CD4-positive, alpha-beta T cell treated with Interleukin-12 subunit alpha and Interleukin-12 subunit beta, for 1 hour (primary cell): ENCODE measurements around the gene CHCHD10.
A peak's percentile ranks its signal among the peaks of the same experiment; 100 is the strongest.

ENCODE experiments used
- DNase-seq: peaks from one replicate; pipeline ENCODE4 v3.0.0-alpha.2; 2020

Gene CHCHD10

DNA sequence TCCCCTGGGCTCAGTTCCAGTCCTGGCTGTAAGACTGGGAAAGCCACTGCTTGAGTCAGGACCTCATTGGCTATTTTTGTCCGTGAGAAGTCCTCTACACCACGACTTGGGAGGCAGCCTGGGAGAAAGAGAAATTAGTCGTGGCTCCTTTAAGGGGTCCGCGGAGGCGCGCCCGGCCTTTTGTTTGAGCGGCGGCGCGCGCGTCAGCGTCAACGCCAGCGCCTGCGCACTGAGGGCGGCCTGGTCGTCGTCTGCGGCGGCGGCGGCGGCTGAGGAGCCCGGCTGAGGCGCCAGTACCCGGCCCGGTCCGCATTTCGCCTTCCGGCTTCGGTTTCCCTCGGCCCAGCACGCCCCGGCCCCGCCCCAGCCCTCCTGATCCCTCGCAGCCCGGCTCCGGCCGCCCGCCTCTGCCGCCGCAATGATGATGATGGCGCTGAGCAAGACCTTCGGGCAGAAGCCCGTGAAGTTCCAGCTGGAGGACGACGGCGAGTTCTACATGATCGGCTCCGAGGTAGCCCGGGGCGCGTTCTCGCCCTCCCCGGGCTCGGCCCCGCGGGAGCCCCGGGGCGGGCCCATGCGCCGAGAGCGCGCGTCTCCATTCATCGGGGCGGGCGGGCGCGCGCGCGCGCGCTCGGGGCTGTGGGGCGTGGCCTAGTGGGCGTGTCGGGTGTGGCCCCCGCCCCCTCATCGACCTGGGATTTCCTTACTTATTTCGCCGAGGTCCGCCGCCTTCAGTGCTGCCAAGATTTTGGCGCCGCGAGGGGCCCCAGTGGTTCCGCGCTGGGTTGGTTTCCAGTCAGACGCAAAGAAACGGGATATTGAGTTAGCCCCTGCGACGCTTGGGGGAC is 19.2 kb upstream of the CHCHD10 start, which contains the start of gene SMARCB1:
Gene SMARCB1, plus strand, starts transcription at position 215 of the 848 bp plus-strand sequence. Its CDS starts 204 bp downstream, at position 419.
- DNase-seq, result peak; percentile 93

DNA sequence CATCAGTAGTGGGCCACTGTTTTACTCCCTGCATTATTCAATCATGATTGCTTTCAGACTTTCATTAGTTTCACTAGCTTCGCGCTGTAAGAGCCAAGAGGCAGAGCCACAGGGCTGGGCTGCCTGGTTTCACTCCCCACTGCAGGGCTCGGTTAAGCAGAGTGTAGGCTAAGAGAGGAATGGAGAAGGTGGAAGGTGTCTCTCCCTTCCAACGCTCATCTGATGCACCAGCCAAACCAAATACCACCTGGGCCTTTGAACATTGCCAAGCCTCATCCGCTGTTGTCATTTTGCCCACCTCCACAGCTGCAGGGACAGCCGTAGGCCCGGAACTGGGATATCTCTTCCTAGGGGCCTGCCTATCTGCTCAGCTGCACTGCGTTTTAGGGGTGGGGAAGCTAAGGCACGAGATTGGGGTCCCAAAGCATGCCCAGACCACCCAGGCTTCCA is 18.5 kb upstream of the CHCHD10 start:
- DNase-seq, result no peak

GRCh38 chr22:23784215-23784732 is 16.5 kb upstream of the CHCHD10 start:
- no peak for DNase-seq

DNA sequence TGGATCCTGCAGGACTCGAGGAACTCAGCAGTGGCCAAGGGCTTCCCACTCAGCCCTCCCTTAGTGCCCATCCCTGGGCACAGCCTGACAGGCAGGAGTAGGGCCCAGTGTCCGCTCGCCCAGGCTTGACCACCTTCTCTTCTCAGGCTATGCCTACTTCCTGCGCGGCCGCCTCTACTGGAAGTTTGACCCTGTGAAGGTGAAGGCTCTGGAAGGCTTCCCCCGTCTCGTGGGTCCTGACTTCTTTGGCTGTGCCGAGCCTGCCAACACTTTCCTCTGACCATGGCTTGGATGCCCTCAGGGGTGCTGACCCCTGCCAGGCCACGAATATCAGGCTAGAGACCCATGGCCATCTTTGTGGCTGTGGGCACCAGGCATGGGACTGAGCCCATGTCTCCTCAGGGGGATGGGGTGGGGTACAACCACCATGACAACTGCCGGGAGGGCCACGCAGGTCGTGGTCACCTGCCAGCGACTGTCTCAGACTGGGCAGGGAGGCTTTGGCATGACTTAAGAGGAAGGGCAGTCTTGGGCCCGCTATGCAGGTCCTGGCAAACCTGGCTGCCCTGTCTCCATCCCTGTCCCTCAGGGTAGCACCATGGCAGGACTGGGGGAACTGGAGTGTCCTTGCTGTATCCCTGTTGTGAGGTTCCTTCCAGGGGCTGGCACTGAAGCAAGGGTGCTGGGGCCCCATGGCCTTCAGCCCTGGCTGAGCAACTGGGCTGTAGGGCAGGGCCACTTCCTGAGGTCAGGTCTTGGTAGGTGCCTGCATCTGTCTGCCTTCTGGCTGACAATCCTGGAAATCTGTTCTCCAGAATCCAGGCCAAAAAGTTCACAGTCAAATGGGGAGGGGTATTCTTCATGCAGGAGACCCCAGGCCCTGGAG is 15.7 kb upstream of the CHCHD10 start:
- no peak for DNase-seq

DNA sequence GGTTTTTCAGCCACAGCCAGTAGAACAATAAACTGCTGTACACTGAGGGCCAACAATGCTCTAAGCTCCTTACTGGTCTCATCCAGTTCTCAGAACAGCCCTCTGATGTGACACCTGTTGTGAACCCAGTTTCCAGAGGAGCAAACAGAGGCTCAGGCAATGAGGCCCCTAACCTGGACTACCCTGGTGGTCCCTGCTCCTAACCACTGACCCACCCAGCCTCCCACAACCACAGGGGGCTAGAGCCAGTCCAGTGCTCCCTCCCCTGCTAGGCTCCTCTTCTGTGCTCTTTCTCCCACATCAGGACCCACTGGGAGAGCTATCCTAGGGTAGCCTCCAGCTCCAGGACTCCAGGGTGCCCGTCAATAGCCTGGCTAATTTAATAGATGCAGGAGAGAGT is 14.9 kb upstream of the CHCHD10 start:
- no peak for DNase-seq

DNA sequence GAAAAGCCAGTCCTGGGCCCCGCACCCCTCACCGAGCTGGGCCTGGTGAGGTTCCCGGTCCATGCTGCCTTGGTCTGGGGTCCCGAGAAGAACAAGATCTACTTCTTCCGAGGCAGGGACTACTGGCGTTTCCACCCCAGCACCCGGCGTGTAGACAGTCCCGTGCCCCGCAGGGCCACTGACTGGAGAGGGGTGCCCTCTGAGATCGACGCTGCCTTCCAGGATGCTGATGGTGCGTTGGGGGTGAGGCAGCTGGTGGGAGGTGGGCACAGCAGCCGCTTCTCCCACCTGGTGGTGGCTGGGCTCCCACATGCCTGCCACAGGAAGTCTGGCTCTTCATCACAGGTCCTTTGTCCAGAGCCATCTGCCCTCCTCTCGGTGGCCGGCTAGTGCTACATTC is 14.5 kb upstream of the CHCHD10 start:
- DNase-seq, result no peak

- no peak for DNase-seq
Measured at GRCh38 chr22:23781511-23782183, 13.9 kb upstream of the CHCHD10 start.

GRCh38 chr22:23781065-23781464 is 13.3 kb upstream of the CHCHD10 start:
- DNase-seq, result no peak

DNA sequence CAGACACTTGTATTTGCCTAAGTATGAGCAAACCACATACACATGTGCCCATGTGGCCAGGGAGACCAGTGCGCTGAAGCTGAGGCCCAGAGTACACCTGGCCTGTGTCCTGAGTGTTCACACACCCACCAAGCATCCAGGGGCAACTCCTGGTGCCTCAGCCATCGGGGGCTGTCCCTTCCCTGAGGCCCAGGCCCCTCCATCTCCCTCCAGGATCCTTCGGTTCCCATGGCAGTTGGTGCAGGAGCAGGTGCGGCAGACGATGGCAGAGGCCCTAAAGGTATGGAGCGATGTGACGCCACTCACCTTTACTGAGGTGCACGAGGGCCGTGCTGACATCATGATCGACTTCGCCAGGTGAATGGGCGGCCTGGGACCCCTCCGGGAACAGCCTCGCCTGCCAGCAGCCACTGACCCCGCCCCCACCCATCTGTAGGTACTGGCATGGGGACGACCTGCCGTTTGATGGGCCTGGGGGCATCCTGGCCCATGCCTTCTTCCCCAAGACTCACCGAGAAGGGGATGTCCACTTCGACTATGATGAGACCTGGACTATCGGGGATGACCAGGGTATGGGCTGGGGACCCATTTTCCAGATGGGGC is 12.5 kb upstream of the CHCHD10 start:
- DNase-seq, result no peak

DNA sequence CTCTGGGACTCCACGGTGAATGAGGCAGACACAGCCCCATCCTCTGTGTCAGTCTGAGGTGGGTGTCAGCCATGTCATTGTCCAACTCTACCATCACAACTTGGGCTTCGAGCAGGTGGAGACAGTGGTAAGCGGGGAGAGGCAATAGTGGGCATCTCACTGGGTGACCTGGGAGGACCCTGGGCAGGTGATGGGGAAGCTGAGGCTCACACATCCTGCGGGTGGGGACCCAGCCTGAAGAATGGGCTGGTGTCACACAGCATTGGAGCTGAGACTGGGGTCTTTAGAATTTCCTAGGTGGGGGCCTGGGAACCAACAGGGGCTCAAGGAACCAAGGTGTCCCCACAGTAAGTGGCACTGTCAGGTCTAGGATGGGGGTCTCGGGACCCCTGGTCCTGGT is 12.0 kb upstream of the CHCHD10 start:
- no peak for DNase-seq

DNA sequence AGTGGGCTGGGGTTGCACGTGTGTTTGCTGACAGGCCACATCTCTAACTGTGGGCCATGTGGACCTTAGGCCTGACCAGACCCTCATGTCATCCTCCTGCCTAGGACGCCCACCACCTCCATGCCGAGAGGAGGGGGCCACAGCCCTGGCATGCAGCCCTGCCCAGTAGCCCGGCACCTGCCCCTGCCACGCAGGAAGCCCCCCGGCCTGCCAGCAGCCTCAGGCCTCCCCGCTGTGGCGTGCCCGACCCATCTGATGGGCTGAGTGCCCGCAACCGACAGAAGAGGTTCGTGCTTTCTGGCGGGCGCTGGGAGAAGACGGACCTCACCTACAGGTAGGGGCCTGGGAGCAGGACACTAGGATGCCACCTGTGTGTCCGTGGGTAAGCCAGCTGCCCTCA is 11.3 kb upstream of the CHCHD10 start:
- DNase-seq, result no peak

DNA sequence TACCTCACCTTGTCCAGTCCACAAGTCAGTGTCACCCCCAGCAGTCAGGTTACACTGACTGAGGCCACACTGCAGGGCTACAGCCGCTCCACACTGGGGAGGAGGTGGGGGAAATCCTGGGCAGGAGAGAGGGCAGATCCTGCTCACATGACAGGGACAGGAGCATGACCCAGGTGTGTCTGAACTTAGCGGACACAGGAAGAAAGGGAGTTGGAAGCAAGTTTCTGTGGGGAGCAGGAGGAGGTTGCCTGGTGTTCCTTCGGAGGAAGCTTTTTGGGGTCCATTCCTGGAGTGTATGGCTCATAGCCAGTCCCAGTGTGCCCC is 10.8 kb upstream of the CHCHD10 start:
- DNase-seq, result no peak

DNA sequence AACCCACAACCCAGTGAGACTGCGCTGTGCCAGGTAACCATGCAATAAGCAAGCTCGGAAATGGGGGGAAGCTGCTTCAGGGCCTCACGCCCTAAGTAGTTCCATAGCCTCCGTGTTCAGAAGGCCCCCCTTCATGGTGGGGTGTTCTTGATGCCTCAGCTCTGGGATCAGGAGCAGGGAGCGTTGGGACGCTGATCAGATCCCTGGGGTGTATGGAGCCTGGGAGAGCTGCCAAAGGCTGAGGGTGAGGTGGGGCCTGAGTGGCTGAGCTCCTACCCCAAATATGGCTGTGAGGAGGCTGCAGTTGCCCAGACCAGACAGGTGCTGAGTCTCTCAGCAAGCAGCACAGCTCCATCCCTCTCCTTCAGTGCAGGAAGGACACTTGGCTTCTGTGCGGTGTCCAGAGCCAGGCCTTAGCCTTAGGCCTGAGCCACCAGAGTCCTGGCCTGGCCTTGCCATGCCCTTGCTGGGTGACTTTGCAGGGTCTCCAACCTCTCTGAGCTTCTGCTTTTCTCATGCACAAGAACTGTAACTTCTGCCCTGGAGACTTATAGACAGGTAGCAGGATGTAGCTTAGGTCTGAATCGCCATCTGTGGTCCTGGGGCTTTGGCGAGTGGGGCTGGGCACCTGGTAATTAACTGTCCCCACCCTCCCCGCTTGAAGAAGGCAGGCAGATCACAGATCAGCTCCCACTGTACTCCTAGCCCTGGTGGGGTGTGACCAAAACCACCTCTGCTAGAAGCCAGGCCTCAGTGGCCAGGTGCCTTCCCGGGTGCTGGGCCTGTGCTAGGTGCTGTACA is 10.2 kb upstream of the CHCHD10 start:
- no peak for DNase-seq

GRCh38 chr22:23775779-23776375 is 8.1 kb upstream of the CHCHD10 start:
- no peak for DNase-seq

DNA sequence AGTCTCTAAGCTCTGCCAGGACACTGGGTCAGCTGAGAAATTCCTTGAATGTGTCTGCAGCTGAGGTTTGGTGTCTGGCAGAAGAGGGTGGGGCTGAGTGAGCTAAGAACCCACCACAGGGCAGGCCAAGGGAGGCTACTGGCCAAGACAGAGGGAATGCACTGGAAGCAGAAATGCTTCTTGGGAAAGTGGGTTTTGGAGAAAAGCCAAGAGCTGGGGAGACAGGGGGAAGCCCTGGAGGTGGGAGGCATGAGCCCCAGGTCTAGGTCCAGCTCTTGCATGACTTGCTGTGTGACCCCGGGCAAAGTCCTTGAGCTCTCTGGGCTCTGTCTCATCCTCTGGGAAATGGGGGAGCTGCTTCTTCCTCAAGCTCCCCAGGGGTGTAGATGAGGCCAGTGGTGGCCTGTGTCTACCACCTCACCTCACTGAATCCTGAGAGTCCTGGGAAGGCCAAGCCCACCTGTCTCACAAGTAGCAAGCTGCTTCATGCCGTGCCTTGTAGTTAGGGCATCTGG is 7.2 kb upstream of the CHCHD10 start:
- DNase-seq, result no peak

DNA sequence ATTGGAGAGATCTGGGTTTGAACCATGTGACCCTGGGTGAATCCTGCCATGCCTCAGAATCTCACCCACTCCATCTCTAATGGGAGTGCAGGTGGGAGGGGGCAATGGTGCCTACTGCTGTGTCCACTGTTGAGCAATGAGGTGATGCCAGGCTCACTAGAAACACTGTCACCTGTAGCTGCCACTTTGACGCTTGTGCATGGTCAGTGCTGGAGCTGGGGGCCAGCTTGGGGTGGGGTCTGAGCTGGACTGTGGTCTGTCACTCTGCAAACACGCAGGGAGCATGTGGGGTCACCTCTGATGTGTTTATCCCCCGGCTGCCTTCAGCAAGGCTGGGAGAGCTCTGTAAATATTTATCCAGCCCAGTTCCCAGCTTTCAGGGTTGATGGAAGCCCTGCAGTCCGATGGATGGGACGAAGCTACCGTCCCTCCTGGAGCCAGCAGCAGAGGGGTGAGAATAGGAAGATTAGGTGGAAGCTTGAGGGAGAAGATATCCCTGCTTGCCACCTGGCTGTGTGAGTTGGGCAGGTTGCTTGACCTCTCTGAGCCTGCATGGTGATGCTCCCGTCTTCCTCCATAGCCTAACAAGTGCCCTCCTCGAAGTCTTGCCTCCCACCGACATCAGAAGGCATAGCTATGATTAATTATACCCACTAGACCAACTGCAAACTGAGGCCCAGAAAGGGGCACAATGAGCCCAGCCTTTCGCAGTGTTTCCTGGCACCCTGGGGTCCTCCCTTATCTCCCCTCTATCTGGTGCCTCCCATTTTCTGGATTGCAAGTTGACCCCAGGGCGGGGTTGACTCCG is 6.5 kb upstream of the CHCHD10 start:
- DNase-seq, result no peak

- DNase-seq, result no peak
Measured at GRCh38 chr22:23773483-23774113, 5.8 kb upstream of the CHCHD10 start.

DNA sequence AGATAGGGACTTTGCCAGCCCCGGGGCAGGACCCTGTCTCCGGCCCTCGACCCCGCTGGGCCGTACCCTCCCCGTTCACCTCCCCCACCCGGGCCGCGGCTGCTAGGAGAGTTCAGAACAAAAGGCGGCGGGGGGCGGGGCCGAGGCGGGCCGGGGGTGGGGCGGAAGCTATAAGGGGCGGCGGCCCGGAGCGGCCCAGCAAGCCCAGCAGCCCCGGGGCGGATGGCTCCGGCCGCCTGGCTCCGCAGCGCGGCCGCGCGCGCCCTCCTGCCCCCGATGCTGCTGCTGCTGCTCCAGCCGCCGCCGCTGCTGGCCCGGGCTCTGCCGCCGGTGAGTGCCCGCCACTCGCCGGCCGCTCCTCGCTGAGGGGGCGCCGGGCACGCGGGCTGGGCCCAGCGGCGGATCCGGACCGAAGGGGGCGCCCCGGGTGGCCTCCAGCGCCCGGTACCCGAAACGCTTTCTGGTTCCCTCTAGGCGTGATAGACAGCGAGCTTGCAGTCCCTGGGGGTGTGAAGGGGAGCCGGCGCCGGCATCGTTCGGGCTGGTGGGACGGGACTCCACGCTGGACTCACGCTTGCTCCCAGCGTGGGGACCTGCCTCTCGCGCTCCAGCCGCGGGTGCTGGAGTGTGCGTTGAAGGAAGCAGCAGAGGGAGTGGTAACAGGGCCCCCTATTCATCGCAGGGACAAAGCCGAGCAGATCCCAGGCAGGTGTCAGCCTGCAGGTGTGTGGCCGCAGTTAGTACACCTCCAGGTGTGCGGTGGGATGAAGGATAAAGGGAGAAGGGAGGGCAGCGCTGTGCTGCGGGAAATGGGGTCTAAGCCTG is 5.1 kb upstream of the CHCHD10 start, which contains the start of gene MMP11:
Gene MMP11, plus strand, starts transcription at position 201 of the 825 bp plus-strand sequence. Its CDS starts 22 bp downstream, at position 223.
- peak; percentile 59 for DNase-seq

GRCh38 chr22:23772315-23772648 is 4.5 kb upstream of the CHCHD10 start:
- no peak for DNase-seq
